Inferior parietal cortex (tissue), 1 donor: ENCODE measurements around the gene ANKRD33B.
"Not testable (repeated sequence)": the region's sequence is repeated elsewhere in the genome, so short reads cannot be mapped to it uniquely, and the experiment has no call there.

Source experiments
- DNase-seq: peaks from one replicate; pipeline ENCODE4 v3.0.0-alpha.2; 2016; ENCODE audit errors: extremely low spot score

Gene ANKRD33B

GRCh38 chr5:10617103-10617502, 53.2 kb downstream of the ANKRD33B start:
- DNase-seq, result no peak

- no peak for DNase-seq
Observed at GRCh38 chr5:10618311-10618710, 54.4 kb downstream of the ANKRD33B start.

- no peak for DNase-seq
Observed at GRCh38 chr5:10619649-10620048, 55.8 kb downstream of the ANKRD33B start.

- no peak for DNase-seq
Observed at GRCh38 chr5:10620346-10620745, 56.5 kb downstream of the ANKRD33B start.

- DNase-seq, result no peak
Observed at GRCh38 chr5:10621832-10622231, 58.0 kb downstream of the ANKRD33B start.

- no peak for DNase-seq
Observed at GRCh38 chr5:10622810-10623209, 58.9 kb downstream of the ANKRD33B start.

GRCh38 chr5:10623305-10623910, 59.5 kb downstream of the ANKRD33B start:
- no peak for DNase-seq

- DNase-seq, result no peak
Observed at GRCh38 chr5:10624206-10624605, 60.3 kb downstream of the ANKRD33B start.

- no peak for DNase-seq
Observed at GRCh38 chr5:10624679-10625078, 60.8 kb downstream of the ANKRD33B start.

GRCh38 chr5:10625700-10626472, 62.0 kb downstream of the ANKRD33B start:
- DNase-seq, result no peak

- DNase-seq, result peak; percentile 33
Observed at GRCh38 chr5:10626473-10627013, 62.7 kb downstream of the ANKRD33B start.

GRCh38 chr5:10627160-10627701, 63.4 kb downstream of the ANKRD33B start:
- DNase-seq, result no peak

GRCh38 chr5:10628601-10629000, 64.7 kb downstream of the ANKRD33B start:
- DNase-seq, result no peak

- DNase-seq, result no peak
Observed at GRCh38 chr5:10629682-10630081, 65.8 kb downstream of the ANKRD33B start.

- no peak for DNase-seq
Observed at GRCh38 chr5:10630126-10630525, 66.3 kb downstream of the ANKRD33B start.

- not testable (repeated sequence) for DNase-seq
Observed at GRCh38 chr5:10630744-10631143, 66.9 kb downstream of the ANKRD33B start.

GRCh38 chr5:10631316-10631996, 67.6 kb downstream of the ANKRD33B start:
- DNase-seq, result no peak

GRCh38 chr5:10632110-10632761, 68.4 kb downstream of the ANKRD33B start:
- no peak for DNase-seq

GRCh38 chr5:10633271-10634049, 69.6 kb downstream of the ANKRD33B start:
- DNase-seq, result no peak

GRCh38 chr5:10634050-10634449, 70.2 kb downstream of the ANKRD33B start:
- no peak for DNase-seq

- no peak for DNase-seq
Observed at GRCh38 chr5:10634562-10634961, 70.7 kb downstream of the ANKRD33B start.
